Upper lobe of left lung (tissue), 6 donors: ENCODE data around the gene MB. TPM values are rescaled to one million over a fixed set of nuclear protein-coding genes. Genes with fewer than 3 reads are reported as not detected.

Source experiments
- ATAC-seq, 2 donors: fragments of 200-7000 bp; cut with Tn5 transposase; one replicate each; pipeline ENCODE4 v1.9.1; 2022; ENCODE audit warnings: mild to moderate bottlenecking in 2 of 2, moderate library complexity in 2 of 2; ENCODE audit not compliant: low FRiP score in 2 of 2
- DNase-seq, 2 donors: peaks; one replicate each; pipeline ENCODE4 v3.0.0-alpha.2; 2019 to 2020
- H3K27ac ChIP-seq, 4 donors: fragments of 200-600 bp; sonication (generic); one replicate each; pipeline ENCODE4 v1.5.1; 2016 to 2019
- H3K27me3 ChIP-seq, 4 donors: fragments of 200-600 bp; sonication (generic); one replicate each; pipeline ENCODE4 v1.5.1; 2017 to 2019
- H3K36me3 ChIP-seq, 4 donors: fragments of 200-600 bp; sonication (generic); one replicate each; pipeline ENCODE4 v1.5.1; 2016 to 2019
- H3K4me1 ChIP-seq, 4 donors: fragments of 200-600 bp; sonication (generic); one replicate each; pipeline ENCODE4 v1.5.1; 2018 to 2019
- H3K4me3 ChIP-seq, 4 donors: fragments of 200-600 bp; sonication (generic); one replicate each; pipeline ENCODE4 v1.5.1; 2017 to 2019; ENCODE audit warnings: mild to moderate bottlenecking in 2 of 4, moderate library complexity in 1 of 4
- H3K9me3 ChIP-seq, 4 donors: fragments of 200-600 bp; sonication (generic); one replicate each; pipeline ENCODE4 v1.5.1; 2018 to 2019
- CTCF ChIP-seq, 6 experiments: fragments of 450-650 bp in 4 of 6; fragments of 200-600 bp in 2 of 6; sonication (generic) in 2 of 6; IDR thresholded peaks; one replicate each; pipeline ENCODE4 v1.5.1; 2016 to 2019; ENCODE audit warnings: antibody characterized with exemption in 6 of 6
- EP300 ChIP-seq, 4 donors: sonication (generic); formaldehyde crosslinking; IDR thresholded peaks; one replicate each; pipeline ENCODE4 v1.5.1; 2017; ENCODE audit warnings: antibody characterized with exemption in 4 of 4, control low read depth in 2 of 4
- POLR2A ChIP-seq, 4 donors: fragments of 450-650 bp; IDR thresholded peaks; one replicate each; pipeline ENCODE4 v1.5.1; 2016 to 2017; ENCODE audit warnings: antibody characterized with exemption in 4 of 4, mild to moderate bottlenecking in 2 of 4
- POLR2AphosphoS5 ChIP-seq, 2 donors: sonication (generic); formaldehyde crosslinking; IDR thresholded peaks; one replicate each; pipeline ENCODE4 v1.5.1; 2017; ENCODE audit warnings: antibody characterized with exemption in 2 of 2
- WGBS, 2 donors: methylation state at CpG; one replicate each; pipeline ENCODE4 v1.1.5; 2017 to 2018; 5-methylcytosine and 5-hydroxymethylcytosine counted together
- total RNA-seq, 6 donors: library from RNA; depleted of rRNA in 4 of 6; stranded (reverse); fragments of >200 nt in 4 of 6; gene quantifications; one replicate each; pipeline versions ENCODE4 v1.1.0 to v1.2.1, GENCODE V29; 2016 to 2021
- donor health status: DM: no; HTN: no; CAD: no; lungs with moderate emphysema.
- donor health status: DM: no; HTN: yes; CAD: no; lungs with severe emphysema.

MB gene
- total RNA-seq, 6 donors from 2014 or later, result 0.46 to 1.1 (median 0.98) TPM; not detected in 3

- ATAC-seq (no peak), DNase-seq (no peak)
- H3K36me3 ChIP-seq, result no peaks in the 10 kb centered on the region
- peaks cover 10 to 19% (median 12%) of the 10 kb centered on the region in 4 donors for H3K4me1 ChIP-seq
- H3K4me3 ChIP-seq, result no peak overlapping the region
- TF ChIP-seq POLR2A (IDR thresholded peaks at IDR 0.05), result no peak
- TF ChIP-seq CTCF (IDR thresholded peaks at IDR 0.05), result no peak
- no peak for TF ChIP-seq EP300 (IDR thresholded peaks at IDR 0.05)
- no peak for TF ChIP-seq POLR2AphosphoS5 (IDR thresholded peaks at IDR 0.05)
- no peaks in the 10 kb centered on the region for H3K27me3 ChIP-seq
- H3K9me3 ChIP-seq, result no peaks in the 10 kb centered on the region
- WGBS, 2 donors, result 86 to 97% methylated on average over 8 of the region's 9 CpGs
- peak overlapping the region in 1 of 4 donors; percentile 16 for H3K27ac ChIP-seq
Observed at GRCh38 chr22:35630891-35631290, 13.8 kb upstream of the MB start.

DNA sequence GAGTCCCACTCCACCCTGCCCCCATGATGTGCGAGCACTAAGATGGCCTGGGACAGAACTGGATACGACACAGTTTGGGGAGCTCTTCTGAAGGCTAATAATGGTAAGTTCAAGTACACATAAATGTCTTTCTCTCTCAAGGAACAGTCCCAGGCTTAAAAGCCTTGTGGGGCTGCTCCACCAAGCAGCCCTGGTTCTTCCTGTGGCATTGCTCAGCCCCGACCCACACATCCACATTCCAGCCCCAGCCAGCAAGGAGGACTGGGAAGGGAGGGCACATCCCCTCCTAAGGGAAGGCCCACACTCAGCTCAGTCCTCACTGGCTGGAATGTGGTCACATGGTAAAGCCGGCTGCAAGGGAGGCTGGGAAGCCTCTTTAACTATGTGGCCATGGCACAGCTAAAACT, 13.3 kb upstream of the MB start:
- H3K4me3 ChIP-seq, result no peak overlapping the region
- H3K4me1 ChIP-seq, result peaks cover 10 to 19% (median 12%) of the 10 kb centered on the region in 4 donors
- 74 to 88% methylated on average over 3 to 4 of the region's 4 CpGs for WGBS, 2 donors
- H3K27ac ChIP-seq, result peak overlapping the region in 3 of 4 donors; percentile 16 to 88 (median 63)
- no peaks in the 10 kb centered on the region for H3K27me3 ChIP-seq
- TF ChIP-seq CTCF (IDR thresholded peaks at IDR 0.05) (no peak), EP300 (IDR thresholded peaks at IDR 0.05) (no peak)
- no peaks in the 10 kb centered on the region for H3K9me3 ChIP-seq
- no peak for ATAC-seq
- no peak for DNase-seq
- no peaks in the 10 kb centered on the region for H3K36me3 ChIP-seq

- Histone ChIP-seq H3K4me3 (no peak overlapping the region), H3K27me3 (no peaks in the 10 kb centered on the region), H3K4me1 (peaks cover 10 to 19% (median 12%) of the 10 kb centered on the region in 4 donors), H3K27ac (peak overlapping the region; percentile 63 to 88 (median 78)), H3K9me3 (no peaks in the 10 kb centered on the region), H3K36me3 (no peaks in the 10 kb centered on the region)
- TF ChIP-seq EP300 (IDR thresholded peaks at IDR 0.05), result peak in 2 of 4 donors; percentile 18 to 31
- TF ChIP-seq POLR2A (IDR thresholded peaks at IDR 0.05), result no peak
- peak; percentile 43 to 63 for TF ChIP-seq POLR2AphosphoS5 (IDR thresholded peaks at IDR 0.05)
- no peak for TF ChIP-seq CTCF (IDR thresholded peaks at IDR 0.05)
- 25 to 29% methylated on average over 8 to 9 of the region's 9 CpGs for WGBS, 2 donors
- peak; percentile 76 to 84 for ATAC-seq
- peak in 1 of 2 donors; percentile 61 for DNase-seq
Observed at GRCh38 chr22:35629406-35630216, 12.5 kb upstream of the MB start.

DNA sequence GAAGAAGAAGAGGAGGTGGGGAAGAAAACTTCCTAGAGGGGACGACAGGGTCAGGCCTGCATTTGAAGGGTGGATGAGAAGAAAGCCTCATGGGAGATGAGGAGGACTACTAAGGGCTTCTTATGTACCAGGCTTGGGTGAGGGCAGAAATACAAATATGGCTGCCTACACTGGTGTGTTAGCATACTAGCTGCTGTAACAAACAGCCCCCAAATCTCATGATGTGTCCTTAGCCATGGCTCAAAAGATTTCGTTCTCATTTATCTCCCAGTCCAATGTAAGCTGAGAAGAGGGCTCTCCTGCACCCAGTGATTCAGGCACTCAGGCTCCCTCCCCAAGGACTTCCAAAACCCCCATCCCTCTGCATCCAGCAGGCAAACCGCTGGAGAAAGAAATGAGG, 11.6 kb upstream of the MB start:
- DNase-seq, result no peak
- ATAC-seq, result no peak
- Histone ChIP-seq H3K36me3 (no peaks in the 10 kb centered on the region), H3K27ac (peak overlapping the region; percentile 63 to 88 (median 78)), H3K4me1 (peaks cover 10 to 19% (median 12%) of the 10 kb centered on the region in 4 donors), H3K4me3 (no peak overlapping the region), H3K27me3 (no peaks in the 10 kb centered on the region), H3K9me3 (no peaks in the 10 kb centered on the region)
- TF ChIP-seq POLR2AphosphoS5 (IDR thresholded peaks at IDR 0.05) (no peak), EP300 (IDR thresholded peaks at IDR 0.05) (no peak), CTCF (IDR thresholded peaks at IDR 0.05) (no peak), POLR2A (IDR thresholded peaks at IDR 0.05) (no peak)
- WGBS, 2 donors, result 89 to 96% methylated on average over 2 to 3 of the region's 3 CpGs
